ENCODE measurements around the gene KIF15.
"Not testable (repeated sequence)": the region's sequence is repeated elsewhere in the genome, so short reads cannot be mapped to it uniquely, and the experiment has no call there.

Gene KIF15

DNA sequence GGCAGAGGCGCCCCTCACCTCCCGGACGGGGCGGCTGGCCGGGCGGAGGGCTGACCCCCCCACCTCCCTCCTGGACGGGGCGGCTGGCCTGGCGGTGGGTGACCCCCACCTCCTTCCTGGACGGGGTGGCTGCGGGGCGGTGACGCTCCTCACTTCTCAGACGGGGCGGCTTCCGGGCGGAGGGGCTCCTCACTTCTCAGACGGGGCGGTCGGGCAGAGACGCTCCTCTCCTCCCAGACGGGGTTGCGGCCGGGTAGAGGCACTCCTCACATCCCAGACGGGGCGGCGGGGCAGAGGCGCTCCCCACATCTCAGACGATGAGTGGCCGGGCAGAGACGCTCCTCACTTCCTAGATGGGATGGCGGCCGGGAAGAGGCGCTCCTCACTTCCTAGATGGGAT lies 59.6 kb downstream of the KIF15 start:
- not testable (repeated sequence) for DNase-seq

DNA sequence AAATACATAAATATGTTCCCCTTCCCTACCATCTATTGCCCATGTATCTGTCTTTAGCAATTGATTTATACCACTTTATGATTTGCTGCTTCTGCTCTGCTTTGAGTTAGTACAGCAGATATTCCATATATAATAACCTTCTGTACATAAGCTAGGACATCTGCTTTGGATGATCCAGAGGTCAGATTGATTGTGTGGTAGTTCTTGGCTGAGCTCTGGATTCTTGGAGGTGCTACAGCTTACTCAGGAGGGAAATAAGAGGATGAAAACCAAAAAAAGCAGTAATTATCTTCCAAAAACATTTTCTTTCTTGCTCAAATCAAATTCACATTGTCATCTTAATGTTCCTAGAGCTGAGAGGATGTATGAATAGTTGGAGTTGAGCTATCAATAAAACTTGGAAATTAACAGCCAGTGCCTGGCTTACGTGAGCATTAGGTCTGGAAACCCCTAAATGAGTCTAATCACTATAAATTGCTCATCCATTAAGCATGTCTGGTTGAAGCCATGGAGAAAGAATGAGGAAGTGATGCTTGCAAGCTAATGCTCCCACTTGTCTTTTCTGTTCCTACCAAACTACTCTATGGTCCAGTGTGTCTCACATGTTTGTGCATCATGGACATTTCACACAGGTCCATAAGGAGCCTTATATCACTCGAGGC lies 63.8 kb downstream of the KIF15 start:
- no peak for DNase-seq

DNA sequence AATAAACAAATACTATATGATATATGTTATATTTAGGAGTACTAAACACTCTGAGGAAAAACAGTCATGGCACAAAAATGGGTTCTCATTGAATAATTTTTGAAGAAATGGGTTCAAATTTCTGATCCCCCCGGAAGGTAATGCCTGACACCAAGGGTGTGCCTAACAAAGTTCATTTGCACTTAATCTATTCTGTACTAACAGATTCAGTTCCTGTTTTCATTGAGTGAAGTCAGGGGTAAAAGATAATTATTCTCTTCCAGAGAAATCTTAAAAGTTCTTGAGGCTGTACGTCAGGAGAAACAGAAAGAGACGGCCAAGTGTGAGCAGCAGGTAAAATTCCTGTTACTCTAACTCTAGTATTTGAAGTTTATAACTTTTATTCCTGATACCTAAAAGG lies 65.6 kb downstream of the KIF15 start:
- no peak for DNase-seq

DNA sequence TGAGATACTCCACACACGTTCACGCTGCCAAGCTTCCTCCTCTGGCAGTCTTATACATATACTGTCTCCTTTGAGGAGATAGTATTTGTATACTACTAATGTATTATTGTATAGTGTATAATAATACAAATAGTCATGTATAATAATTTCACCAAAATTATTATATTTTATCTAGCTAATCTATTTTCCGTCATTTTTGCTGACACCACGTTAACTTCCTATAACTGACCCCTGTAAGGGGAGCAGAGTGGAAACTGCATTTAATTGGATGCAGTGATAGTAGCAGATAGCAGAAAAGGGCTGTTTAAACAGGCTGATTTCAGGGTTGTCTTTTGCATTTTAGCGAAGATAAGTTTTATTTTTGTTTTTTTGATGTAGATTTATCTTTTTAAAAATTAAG lies 69.6 kb downstream of the KIF15 start:
- no peak for DNase-seq

DNA sequence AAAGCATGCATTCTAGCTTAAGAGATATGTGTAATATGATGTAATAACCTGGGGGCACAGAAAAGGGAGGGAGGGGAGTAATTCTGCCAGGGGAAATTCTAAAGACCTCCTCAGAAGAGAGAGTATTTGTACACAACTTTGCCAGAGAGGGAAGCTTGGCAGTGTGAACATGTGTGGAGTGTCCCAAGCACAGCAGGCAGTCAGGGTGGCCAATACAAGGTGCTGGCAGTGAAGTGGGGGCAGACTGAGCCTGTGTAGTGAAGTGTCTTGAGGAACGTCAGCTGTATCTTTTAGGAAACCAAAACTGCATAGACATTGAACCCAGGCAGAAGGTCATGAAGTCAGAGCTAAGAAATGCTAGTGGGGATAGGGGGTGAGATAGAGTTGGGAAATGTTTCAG lies 70.4 kb downstream of the KIF15 start:
- DNase-seq, result no peak

DNA sequence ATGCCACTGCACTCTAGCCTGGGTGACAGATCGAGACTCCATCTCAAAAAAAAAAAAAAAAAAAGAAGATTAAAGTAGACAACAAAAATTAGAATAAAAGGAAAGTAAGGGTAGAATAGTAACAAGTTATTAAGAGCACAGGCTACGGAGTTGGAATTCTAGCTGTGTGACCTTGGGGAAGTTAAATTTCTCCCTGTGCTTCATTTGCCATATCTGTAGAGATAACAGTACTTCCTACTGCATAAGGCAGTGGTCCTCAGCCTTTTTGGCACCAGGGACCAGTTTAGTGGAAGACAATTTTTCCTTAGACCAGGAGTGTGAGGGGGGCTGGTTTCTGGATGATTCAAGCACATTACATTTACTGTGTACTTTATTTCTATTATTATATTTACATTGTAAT lies 71.4 kb downstream of the KIF15 start:
- DNase-seq, result no peak

DNA sequence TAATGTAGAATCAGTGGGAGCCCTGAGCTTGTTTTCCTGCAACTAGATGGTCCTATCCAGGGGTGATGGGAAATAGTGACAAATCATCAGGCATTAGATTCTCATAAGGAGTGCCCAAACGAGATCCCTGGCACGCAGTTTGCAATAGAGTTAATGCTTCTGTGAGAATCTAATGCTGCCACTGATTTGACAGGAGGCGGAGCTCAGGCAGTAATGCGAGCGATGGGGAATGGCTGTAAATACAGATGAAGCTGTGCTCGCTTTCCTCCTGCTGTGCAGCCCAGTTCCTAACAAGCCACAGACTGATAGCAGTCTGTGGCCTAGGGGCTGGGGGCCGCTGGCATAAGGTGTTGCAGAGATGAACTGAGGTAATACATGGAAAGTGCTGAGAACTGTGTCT lies 71.8 kb downstream of the KIF15 start:
- DNase-seq, result no peak

DNA sequence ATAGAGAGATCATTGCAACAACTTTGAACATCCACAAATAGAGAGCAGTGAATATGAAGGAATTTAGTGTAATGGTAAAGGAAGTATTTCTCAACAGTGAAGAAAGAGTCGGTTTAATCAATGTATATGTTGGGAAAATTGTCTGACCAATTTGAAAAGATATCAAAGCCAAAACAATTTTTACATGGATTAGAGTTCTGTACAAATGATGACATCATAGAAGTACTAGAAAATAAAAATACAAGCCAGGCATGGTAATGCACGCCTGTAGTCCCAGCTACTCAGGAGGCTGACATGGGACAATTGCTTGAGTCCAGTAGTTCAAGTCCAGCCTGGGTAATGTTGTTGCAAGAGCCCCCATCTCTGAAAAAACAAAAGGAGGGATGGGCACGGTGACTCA lies 74.1 kb downstream of the KIF15 start:
- no peak for DNase-seq

DNA sequence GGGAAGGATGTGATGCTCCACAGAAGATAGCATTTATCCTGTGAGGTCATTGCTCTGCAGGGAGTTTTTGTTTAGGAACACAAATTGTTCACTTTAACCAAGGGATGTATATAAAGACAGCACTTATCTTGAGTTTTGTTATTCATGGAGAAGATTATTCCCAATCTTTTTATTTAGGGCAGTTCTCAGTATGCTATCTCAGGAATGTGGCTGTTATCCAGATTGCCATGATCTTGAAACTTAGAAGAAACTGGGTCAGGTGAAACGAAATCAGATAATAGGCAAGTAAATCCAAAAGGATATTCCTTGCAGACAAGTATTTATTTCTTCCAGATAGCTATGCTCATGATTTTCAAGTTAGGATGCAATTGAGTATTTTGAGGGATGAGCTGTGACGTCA lies 80.8 kb downstream of the KIF15 start:
- no peak for DNase-seq

DNA sequence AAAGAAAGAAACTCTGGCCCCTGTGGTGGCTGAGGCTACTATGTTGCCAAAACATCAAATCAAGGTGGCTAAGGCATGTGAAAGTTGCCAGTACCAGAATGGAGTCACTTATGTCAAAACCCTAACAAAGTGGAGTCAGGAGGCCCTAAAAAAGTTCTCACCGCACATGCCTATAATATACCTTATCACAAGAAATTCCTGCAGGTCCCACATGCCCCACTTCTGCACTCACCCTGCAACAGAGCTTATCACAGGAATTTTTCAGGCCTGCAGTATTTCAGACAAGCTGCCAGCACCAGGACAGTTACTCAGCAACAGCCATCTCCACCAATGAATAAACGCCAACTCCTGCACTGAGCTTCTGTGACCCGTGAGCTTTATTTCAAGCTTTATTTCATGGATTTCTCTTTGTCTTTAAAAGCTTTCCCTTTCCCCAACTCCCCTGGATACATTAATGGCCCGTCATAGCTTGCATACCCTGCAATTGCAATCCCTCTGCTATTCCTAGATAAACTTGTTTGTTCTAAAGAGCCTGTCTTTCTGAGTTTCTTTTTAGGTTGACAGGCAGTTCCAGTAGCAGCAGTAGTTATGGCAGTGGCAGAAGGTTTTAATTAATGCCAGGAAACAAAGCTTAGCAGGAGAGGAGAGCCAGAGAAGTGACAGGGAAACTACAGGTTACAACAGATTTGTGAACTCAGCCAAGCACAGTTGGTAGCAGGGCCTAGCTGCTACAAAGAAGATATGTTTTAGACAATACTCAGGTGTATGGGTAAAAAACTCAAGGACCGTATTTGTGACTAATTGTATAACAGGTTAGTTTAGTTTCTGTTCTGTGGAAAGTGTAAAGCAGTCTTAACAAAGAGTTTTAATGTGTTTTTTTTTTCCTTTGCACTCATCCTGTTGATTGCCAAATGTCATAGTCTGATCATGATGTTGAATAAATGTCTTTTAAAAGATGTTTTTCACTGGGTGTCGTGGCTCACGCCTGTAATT lies 84.2 kb downstream of the KIF15 start:
- no peak for DNase-seq

DNA sequence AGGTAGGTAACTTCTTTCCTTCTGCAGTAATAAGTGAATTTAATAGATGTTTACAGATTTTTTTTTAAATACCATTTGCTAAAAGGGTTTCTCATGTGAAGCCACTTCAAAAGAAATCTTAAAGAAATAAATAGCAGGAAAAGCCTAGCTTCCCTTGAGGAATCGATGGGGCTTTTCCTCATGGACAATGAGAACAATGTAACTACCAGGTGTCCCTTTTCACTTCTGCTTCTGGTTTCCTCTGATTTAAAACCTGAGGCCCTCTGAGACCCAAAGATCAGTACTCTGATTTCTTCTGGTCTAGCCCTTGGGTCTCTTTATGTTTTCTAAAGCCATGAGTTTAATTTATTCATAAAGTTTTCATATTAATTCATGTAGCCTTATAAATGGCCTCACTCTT lies 87.0 kb downstream of the KIF15 start:
- DNase-seq, result no peak

DNA sequence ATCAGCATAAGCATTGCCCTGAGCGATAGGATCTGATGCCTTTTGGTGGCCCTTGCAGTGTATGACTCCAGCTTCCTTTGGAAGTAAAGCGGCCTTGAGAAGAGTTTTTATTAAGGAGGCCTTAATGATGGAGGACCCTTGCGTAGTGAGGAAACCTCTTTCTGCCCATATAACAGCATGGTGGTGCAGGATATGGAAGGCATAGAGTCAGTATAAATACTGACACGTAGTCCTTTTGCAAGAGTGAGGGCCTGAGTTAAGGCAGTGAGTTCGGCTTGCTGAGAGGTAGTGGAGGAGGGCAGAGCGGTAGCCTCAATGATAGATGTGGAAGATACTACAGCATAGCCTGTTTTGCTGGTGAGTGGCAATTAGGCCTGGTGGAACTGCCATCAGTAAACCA lies 95.1 kb downstream of the KIF15 start:
- DNase-seq, result not testable (repeated sequence)

DNA sequence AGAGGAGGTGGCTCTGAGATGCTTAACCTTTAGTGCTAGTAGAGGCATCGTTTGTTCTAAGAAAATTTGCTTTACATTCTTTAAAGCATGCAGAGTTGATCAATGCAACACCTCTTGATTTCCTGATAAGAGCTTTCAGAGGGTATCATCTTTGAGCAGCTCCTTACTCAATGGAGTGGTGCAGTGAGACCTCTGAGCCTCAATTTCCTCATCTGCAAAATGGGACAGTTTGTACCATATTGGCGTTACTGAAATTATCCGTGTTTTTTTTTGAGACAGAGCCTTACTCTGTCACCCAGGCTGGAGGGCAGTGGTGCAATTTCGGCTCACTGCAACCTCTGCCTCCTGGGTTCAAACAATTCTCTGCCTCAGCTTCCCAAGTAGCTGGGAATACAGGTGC lies 98.5 kb downstream of the KIF15 start:
- no peak for DNase-seq

DNA sequence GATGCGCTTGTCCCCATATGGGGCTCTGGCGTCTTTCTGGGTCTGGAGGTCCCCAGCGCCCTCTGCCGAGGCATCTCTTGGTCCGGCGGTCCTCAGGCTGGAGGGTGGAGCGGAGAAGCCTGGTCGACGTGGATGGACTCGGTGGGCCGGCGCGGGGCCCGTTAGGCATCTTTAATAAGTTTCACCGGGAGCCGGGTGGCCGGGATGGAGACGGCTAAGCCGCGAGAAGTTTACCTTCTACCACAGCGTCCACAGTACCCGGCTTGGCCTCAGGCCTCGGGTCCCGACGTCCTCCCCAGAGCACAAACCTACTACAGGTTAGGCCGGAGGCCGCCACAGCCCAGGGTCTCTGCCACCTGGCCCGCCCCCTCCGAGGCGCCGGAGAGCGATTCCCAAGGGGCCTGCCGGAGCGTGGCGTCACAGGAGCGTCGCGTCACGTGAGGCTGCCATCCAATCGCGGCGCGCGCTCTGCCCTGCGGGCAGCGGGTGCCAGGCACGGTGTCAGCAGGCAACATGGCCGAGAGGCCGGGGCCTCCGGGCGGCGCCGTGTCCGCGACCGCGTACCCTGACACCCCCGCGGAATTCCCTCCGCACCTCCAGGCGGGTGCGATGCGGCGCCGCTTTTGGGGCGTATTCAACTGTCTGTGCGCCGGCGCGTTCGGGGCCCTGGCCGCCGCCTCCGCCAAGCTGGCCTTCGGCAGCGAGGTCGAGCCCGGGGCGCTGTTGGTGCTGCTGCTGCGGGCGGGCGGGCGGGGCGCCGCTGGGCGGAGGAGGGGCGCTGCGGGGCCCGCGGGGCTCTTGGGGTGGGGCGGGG lies 100.0 kb downstream of the KIF15 start, which contains the start of gene TMEM42:
Gene TMEM42, plus strand, starts transcription at position 501 of the 814 bp plus-strand sequence. Its CDS starts 13 bp downstream, at position 514.
- peak; percentile 91 for DNase-seq

DNA sequence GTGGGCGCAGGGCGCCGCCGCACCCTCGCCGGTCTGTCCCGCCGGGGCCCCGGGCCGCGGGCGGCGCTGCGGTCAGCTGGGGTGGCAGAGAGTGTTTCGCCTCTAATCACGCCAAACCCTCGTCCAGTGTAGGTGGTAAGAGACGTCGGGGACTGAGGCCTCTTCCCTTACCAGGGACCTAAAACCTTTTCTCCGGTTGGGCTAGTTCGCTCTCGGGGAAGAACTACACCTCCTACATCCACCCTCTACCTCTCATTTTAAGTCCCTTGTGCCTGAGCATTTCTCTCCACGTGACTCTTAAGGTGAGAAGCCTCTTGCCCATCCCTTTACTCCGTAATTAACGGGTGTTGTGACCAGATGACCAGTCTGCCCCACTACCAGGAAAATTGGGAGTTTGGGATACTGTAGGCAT lies 100.6 kb downstream of the KIF15 start:
- no peak for DNase-seq

DNA sequence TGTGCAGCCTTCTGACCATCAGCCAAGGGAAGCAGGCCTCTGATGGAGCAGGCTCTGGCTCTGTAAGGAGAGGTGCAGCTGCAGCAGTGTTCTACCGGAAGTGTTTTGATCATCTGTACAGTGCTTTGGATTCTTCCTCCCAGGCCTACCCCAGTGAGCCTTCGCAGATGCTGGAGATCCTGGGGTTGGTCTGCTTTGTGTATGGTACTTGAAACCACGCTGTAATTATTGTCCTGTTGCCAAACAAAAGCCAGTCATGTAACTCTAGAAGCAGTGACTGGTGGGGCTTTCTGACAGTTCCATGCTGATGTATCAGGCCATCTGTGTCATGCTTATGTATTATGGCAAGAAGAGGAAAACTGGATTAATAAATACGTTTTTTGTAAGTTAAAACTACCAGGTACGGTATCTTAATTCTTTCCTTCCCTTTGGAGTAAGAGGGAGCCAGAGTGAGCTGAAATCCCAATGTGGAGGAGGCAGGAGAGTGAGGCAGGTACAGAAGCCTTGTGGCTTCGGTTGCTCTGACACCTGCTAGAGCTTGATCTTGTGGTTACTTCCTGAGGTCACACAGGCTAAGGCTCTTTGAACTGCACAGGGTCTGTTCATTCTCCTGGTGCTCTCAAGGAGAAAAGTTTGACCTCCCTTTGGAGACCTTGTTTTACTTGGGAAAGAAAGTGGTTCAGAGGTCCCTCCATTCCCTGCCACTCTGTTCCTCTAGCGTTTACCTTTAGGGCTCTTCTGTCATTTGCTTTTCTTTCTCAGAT lies 103.9 kb downstream of the KIF15 start:
- no peak for DNase-seq

DNA sequence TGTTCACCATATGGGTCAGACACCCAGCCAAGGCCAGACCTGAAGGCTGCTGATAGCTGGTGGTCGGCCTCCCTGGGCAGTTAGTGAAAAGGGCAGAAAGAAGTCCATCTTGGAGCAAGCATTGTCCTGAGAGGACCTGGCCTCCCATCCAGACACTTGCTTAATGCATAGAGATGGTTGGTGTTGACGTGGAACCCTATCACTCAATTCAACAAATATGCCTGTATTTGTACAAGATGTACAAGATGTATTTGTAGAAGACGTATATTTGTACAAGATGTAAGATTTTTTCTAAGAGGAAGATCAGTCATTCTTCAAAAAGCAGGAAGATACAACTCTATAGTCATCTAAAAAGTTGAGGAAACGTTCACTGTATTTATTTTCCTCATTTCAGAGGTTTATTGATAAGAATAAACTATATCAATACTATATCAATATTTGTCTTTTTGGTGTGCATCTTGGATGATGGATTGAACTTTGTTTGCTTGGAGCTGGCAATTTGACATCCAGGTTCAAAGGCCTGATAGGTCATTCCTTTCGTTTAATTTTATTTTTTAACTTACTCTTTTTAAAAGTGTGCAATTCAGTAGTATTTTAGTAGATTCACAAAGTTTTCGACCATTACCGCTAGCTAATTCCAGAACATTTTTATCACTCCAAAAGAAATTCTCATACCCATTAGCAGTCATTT lies 106.0 kb downstream of the KIF15 start:
- DNase-seq, result no peak

DNA sequence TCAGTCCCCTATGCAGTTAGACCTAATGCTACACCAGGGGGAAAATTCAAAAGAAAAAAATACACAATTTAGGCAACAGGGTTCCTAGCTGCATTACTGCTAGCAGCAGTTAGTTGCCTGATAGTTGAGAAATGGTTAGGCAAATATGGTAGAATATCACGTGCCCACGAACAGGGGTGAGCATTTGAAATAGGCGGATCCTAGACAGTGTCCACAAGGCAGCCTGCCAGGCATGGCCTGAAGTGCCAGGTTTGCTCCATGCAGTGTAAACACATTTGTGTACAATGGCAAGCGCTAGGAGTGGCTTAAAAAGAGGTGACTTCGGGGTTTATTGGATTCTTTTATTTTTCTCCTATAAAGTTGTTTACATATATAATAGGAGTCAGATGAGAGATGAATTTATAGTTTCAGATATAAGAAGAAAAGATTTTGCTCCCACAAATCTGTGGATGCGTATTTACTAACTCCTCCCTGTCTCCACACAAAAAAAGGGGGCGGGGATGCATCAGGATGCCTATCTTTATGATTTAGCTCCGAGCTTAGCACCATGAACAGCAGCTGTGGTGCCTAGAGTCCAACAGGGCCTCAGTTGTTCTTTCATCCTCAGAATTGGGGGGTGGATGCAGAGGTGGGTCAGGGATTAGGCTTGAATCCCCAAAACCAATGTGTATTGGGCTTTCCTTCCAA lies 108.9 kb downstream of the KIF15 start:
- DNase-seq, result no peak

DNA sequence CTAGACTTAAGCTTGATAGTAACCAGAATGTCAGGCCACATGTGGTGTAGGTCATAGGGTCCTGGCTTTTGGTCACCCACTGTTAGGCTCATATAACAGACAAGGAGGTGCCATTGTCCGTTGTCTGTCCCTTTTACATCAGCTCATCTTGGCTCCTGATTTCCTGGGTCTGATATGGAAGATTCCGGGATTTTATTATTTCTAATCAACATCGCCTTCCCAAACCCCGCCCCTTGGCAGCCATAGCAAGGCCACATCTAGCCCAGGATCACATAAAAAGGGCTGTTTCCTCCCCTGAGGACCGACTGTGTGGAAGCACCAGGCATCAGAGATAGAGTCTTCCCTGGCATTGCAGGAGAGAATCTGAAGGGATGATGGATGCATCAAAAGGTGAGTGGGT lies 112.7 kb downstream of the KIF15 start, which contains the start of gene TGM4:
Gene TGM4, plus strand, starts transcription at position 301 of the 400 bp plus-strand sequence. Its CDS starts 71 bp downstream, at position 372.
- no peak for DNase-seq

DNA sequence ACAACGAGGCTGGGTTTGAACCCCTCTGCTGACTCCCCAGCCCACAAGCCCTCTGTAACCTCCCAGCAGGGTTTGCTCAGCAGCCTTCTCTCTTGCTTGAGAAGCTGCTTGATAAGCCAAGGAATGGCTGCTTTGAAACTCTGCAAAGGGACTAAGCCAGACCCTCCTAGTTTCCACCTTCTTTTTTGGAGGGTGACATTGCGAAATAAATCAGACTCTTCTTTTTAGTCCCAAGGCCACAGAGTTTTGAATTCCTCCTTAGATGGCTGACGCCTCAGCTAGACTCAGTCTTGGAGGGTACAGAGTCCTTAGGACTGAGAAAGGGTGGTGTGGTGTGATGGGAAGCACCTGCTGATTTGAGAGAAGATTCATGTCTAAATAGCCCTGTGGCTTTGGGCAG lies 114.0 kb downstream of the KIF15 start:
- DNase-seq, result no peak

DNA sequence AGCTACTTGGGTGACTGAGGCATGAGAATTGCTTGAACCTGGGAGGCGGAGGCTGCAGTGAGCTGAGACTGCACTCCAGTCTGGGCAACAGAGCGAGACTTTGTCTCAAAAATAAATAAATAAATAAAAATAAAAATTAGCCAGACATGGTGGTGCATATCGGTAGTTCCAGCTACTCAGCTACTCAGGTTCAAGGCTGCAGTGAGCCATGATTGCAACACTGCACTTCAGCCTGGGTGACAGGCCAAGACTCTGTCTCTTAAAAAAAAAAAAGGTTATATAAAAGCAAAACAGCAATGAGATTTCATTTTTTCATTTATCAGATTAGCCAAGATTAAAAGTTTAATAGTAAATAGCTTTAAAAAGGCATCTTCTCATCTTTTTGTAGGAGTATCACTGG lies 115.7 kb downstream of the KIF15 start:
- DNase-seq, result no peak
